Spleen (tissue), 7 donors: ENCODE data around the gene APOBEC3B.

Source experiments
- POLR2A ChIP-seq, 3 donors: fragments of 450-650 bp; IDR thresholded peaks; one replicate each; pipeline ENCODE4 v1.5.1; 2017; ENCODE audit warnings: antibody characterized with exemption in 3 of 3, mild to moderate bottlenecking in 1 of 3
- POLR2AphosphoS5 ChIP-seq, 3 donors: sonication (generic); formaldehyde crosslinking; IDR thresholded peaks; one replicate each; pipeline ENCODE4 v1.5.1; 2017; ENCODE audit warnings: antibody characterized with exemption in 3 of 3
- TF ChIP-seq, protein P1 (sequence below), 11 experiments: fragments of 200-600 bp in 7 of 11; fragments of 450-650 bp in 4 of 11; sonication (generic) in 4 of 11; IDR thresholded peaks in 8 of 11; conservative IDR thresholded peaks in 3 of 11; 1 replicate in 7 of 11; 2 replicates in 4 of 11; pipeline versions ENCODE4 v1.4.0 to v1.8.0; 2016 to 2021; ENCODE audit warnings: antibody characterized with exemption in 11 of 11, inconsistent platforms in 4 of 11, mild to moderate bottlenecking in 1 of 11
- donor health status: DM: no; HTN: no; CAD: no; lungs with moderate emphysema.
- donor health status: DM: no; HTN: no; CAD: no.
- donor health status: DM: no; HTN: no; CAD: no.

DNA sequence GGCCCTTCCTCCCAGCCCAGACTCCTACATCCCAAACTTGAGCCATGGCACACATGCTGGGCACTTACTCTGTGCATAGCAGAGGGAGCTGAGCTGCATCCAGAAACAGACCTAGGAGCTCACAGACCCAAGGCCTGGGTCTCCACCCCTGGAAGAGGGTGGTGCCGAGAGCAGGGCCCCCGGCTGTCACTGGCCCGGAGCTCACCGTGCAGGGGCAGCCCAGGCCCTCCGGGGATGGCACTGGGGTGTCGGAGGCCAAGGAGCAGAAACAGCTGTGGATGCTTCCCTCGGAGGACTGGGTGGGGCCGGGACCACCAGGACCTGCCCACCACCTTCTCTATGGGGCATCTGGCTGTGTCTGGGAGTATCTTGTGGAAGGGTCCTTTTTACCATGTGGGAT is 29.1 kb upstream of the APOBEC3B start:
- TF ChIP-seq POLR2A (IDR thresholded peaks at IDR 0.05) (no peak), POLR2AphosphoS5 (IDR thresholded peaks at IDR 0.05) (peak in 1 of 3 donors; percentile 32)
- TF ChIP-seq, protein P1, sequence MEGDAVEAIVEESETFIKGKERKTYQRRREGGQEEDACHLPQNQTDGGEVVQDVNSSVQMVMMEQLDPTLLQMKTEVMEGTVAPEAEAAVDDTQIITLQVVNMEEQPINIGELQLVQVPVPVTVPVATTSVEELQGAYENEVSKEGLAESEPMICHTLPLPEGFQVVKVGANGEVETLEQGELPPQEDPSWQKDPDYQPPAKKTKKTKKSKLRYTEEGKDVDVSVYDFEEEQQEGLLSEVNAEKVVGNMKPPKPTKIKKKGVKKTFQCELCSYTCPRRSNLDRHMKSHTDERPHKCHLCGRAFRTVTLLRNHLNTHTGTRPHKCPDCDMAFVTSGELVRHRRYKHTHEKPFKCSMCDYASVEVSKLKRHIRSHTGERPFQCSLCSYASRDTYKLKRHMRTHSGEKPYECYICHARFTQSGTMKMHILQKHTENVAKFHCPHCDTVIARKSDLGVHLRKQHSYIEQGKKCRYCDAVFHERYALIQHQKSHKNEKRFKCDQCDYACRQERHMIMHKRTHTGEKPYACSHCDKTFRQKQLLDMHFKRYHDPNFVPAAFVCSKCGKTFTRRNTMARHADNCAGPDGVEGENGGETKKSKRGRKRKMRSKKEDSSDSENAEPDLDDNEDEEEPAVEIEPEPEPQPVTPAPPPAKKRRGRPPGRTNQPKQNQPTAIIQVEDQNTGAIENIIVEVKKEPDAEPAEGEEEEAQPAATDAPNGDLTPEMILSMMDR (IDR thresholded peaks at IDR 0.05 in 8 of 11, conservative IDR thresholded peaks at IDR 0.05 in 3 of 11): no peak
